Testis (tissue), 2 donors: ENCODE data around the gene C1orf216.

Source experiments
- POLR2A ChIP-seq: fragments of 450-650 bp; IDR thresholded peaks from one replicate; pipeline ENCODE4 v1.6.1; 2017; ENCODE audit warnings: antibody characterized with exemption, mild to moderate bottlenecking, moderate library complexity
- TF ChIP-seq, protein P1 (sequence below), 3 experiments: fragments of 450-650 bp in 2 of 3; fragments of 200-600 bp in 1 of 3; sonication (generic) in 1 of 3; IDR thresholded peaks; one replicate each; pipeline ENCODE4 v1.5.1; 2016 to 2019; ENCODE audit warnings: antibody characterized with exemption in 3 of 3, mild to moderate bottlenecking in 2 of 3, moderate library complexity in 1 of 3

DNA sequence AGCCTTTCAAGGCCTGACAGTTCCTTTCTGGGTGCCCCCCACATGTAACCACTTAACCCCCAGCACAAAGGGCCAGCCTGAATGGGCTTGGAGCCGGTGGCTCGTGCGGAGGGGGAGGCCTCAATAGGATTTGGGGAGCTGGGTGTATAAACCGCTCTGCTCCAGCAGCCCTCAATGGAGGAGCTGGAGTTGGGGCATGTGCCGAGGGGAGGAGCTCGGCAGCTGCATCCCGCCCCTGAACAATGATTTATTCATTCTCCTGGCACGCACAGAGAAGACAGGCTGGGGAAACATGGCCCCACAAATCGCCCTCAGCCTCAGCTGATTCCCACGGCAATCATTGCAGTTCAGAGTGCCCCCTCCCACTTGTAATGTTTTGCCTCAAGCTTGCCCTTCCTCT lies 6.9 kb upstream of the C1orf216 start:
- TF ChIP-seq, protein P1, sequence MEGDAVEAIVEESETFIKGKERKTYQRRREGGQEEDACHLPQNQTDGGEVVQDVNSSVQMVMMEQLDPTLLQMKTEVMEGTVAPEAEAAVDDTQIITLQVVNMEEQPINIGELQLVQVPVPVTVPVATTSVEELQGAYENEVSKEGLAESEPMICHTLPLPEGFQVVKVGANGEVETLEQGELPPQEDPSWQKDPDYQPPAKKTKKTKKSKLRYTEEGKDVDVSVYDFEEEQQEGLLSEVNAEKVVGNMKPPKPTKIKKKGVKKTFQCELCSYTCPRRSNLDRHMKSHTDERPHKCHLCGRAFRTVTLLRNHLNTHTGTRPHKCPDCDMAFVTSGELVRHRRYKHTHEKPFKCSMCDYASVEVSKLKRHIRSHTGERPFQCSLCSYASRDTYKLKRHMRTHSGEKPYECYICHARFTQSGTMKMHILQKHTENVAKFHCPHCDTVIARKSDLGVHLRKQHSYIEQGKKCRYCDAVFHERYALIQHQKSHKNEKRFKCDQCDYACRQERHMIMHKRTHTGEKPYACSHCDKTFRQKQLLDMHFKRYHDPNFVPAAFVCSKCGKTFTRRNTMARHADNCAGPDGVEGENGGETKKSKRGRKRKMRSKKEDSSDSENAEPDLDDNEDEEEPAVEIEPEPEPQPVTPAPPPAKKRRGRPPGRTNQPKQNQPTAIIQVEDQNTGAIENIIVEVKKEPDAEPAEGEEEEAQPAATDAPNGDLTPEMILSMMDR (IDR thresholded peaks at IDR 0.05), result no peak
- no peak for TF ChIP-seq POLR2A
